Glomerular visceral epithelial cell (primary cell): ENCODE data around the gene MRTFB.
"Not testable (repeated sequence)": the region's sequence is repeated elsewhere in the genome, so short reads cannot be mapped to it uniquely, and the experiment has no call there.

Source experiments
- DNase-seq: peaks from one replicate; pipeline ENCODE4 v3.0.0-alpha.2; 2016; ENCODE audit errors: extremely low spot score

The MRTFB gene

GRCh38 chr16:14105760-14106375, 34.7 kb downstream of the MRTFB start:
- DNase-seq = no peak

GRCh38 chr16:14106457-14106856, 35.3 kb downstream of the MRTFB start:
- no peak for DNase-seq

DNA sequence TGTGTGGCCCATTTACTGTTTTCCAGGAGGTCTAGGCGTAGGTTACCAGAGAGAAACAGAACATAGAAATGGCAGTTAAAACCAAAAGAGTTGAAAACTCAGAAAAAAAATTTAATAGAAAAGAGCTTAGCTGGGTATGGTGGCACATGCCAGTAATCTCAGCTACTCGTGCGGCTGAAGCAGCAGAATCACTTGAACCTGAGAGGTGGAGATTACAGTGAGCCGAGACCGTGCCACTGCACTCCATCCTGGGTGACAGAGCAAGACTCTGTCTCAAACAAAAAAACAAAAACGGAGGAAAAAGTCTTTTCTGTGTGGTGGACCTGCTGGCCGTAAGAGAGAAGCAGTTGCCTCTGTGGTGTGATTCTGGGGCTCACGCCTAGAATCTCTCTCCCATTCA, 35.8 kb downstream of the MRTFB start:
- DNase-seq = no peak

DNA sequence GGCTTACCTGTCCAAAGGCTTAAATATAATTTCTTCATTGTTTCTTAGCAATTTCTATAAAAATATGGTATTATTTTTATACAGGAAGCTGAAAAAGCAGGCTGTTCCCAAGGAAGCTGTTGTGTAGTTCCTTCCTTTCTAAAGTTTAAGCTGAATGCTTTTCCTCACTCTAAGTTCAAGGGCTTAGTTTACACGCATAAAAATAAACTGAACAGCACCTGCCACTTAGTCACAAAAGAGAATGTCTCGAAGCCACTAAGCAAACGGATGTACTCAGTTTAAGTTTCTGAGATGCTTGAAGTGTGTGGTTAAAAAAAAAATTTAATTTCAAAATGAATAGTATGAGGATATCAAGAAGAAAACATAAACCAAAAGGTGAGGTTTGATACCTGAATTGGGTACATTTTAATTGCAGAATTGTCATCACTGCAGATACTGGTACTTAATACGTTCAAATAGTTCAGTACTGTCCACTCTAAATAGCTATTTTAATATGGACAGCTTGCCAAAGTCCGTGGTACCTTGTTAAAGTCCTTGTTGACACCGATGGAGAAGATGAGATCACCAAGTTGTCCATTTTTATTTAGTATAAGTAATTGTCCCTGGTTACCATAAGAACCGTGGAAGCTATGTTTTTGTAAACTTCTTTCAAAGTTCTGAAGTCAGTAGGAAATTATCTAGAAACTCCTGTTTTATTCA, 38.1 kb downstream of the MRTFB start:
- DNase-seq = no peak

- no peak for DNase-seq
These were observed 38.9 kb downstream of the MRTFB start for GRCh38 chr16:14109782-14110727.

DNA sequence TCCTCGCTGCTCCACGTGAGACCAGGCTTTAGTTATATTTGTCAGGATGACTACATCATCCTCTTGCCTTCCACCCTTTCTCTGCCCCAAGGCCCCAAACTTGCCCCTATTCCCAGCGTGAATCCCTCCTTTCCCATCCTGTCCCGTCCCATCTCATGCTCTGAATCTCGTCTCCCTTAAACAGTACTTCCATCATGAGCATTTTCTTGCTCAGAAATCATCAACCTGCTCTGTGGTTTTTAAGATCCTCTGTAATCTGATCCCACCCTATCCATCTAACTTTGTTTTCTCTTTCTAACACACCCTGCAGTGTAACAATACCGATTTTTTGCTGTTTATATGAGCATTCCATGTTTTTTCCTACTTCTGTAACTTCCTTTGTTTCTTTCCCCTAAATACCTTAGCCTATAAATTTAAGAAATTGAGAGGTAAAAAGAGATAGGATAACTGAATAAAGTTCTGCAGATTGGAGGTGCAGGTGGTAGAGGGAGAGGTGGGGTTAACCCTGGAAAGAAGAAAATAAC, 39.7 kb downstream of the MRTFB start:
- no peak for DNase-seq

- no peak for DNase-seq
These were observed 40.8 kb downstream of the MRTFB start for GRCh38 chr16:14111713-14112538.

GRCh38 chr16:14112539-14112856, 41.4 kb downstream of the MRTFB start:
- DNase-seq = no peak

GRCh38 chr16:14113344-14113743, 42.2 kb downstream of the MRTFB start:
- no peak for DNase-seq

DNA sequence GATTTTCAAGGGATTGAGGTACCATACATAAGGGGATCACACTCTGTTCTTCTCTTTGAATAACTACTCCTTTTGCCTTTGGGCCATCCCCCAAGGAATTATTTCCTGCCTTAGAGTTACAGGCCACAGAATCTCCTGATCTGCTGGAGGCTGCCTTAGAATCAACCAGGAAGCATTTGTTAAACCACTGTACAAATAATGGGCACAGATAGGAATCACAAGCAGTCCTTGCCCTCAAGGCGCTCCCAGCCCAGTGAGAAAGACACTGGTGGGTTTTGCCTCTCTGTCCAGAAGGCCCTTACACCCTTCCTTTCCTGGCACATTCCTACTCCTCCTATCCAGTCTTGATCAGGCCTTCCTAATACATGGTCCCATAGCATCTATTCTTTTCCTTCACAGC, 45.9 kb downstream of the MRTFB start:
- no peak for DNase-seq

DNA sequence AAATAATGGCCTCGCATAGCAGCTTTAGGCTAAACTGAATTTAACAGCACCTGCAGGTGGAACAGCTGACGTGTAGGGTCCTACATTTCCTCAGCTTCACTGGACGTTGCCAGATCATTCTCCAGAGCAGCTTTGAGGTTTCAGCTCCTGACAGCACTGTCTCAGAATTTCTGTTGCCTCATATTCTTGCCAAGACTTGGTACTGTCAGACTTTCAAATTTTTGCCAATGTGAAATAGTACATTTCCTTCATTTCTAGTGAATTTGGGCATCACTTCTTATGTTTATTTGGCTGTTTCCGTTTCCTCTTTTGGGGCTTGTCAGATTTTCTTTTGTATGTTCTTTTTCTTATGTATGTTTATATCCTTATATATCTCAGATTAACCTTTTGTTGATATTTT, 48.7 kb downstream of the MRTFB start:
- DNase-seq = no peak

DNA sequence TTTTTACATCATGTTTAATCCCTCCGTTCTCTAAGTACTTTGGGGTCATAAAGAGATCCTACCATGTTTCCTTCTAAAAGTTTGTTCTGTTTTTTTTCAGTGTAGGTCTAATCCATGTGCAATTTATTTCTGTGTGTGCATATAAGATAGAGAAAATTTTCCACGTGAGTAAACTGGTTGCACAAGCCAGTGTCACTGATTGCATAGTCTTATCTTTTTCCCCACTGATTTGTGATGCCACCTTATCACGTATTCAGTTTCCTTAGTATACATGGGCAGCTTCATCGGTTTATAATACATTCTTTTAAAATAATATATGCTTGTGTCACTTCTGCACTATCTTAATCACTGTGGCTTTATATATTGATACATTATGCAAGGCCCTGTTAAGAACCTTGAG, 49.2 kb downstream of the MRTFB start:
- DNase-seq = no peak

DNA sequence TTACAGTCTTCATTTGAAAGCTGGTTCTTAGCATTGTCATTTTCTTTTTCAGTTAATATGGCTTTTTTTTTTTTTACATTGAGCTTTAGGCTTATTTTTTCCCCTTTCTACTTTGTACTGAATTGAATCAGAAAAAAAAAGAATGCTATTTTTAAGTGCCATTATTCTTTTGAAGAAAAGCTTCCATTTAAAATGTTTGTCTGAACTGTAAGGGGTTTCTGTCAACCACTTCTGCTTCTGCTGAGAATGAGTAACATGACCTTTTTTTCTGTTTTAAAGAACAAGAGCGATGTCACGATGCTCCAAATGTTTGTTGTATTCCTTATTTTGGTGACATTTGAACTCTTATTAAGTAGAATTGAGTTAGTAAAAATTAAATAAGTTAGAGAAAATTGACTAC, 50.0 kb downstream of the MRTFB start:
- DNase-seq = no peak

- no peak for DNase-seq
These were observed 50.8 kb downstream of the MRTFB start for GRCh38 chr16:14121872-14122271.

DNA sequence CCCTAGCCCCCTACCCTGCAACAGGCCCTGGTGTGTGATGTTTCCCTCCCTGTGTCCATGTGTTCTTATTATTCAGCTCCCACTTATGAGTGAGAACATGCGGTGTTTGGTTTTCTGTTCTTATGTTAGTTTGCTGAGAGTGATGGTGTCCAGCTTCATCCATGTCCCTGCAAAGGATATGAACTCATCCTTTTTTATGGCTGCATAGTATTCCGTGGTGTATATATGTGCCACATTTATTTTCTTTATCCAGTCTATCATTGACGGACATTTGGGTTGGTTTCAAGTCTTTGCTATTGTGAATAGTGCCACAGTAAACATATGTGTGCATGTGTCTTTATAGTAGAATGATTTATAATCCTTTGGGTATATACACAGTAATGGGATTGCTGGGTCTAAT, 51.3 kb downstream of the MRTFB start:
- DNase-seq = not testable (repeated sequence)

GRCh38 chr16:14125000-14125681, 54.0 kb downstream of the MRTFB start:
- peak; percentile 4 for DNase-seq

- DNase-seq = no peak
These were observed 54.6 kb downstream of the MRTFB start for GRCh38 chr16:14125708-14126107.

GRCh38 chr16:14128097-14128496, 57.0 kb downstream of the MRTFB start:
- no peak for DNase-seq

DNA sequence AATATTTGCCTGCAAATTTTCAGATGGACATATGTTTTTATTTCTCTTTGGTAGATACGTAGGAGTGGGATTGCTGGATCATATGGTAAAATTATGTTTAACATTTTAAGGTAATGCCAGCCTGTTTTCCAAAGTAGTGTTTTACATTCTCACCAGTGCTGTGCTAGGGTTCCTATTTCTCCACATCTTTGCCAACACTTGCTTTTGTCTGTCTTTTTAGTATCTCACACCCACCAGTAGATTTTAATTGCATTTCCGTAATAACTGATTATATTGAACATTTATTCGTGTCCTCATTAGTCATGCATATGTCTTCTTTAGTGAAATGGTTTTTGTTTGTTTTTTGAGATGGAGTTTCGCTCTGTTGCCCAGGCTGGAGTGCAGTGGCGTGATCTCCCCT, 58.4 kb downstream of the MRTFB start:
- DNase-seq = no peak

- DNase-seq = no peak
These were observed 60.9 kb downstream of the MRTFB start for GRCh38 chr16:14131774-14132695.
